Smooth muscle cell (in vitro differentiated cells): ENCODE data around the gene ARID5B. TPM values are rescaled to one million over a fixed set of nuclear protein-coding genes. Genes with fewer than 3 reads are reported as not detected.
A peak's percentile ranks its signal among the peaks of the same experiment; 100 is the strongest.

Source experiments
- DNase-seq: peaks from one replicate; lab custom pipeline; 2025; ENCODE audit not compliant: unreplicated experiment; lab: John Stamatoyannopoulos, UW
- H2AFZ ChIP-seq: fragments of 200-600 bp; sonication (generic); 2 replicates; pipeline ENCODE4 v1.6.0; 2016; ENCODE audit warnings: antibody characterized with exemption, low read depth, mild to moderate bottlenecking
- H3F3A ChIP-seq: fragments of 200-600 bp; sonication (generic); 2 replicates; pipeline ENCODE4 v1.6.0; 2017; ENCODE audit warnings: antibody characterized with exemption, low read depth
- H3K27ac ChIP-seq: fragments of 200-600 bp; sonication (generic); 2 replicates; pipeline ENCODE4 v1.5.1; 2016; ENCODE audit warnings: low read depth, mild to moderate bottlenecking
- H3K27me3 ChIP-seq: fragments of 200-600 bp; sonication (generic); 2 replicates; pipeline ENCODE4 v1.6.1; 2016; ENCODE audit warnings: low read depth, mild to moderate bottlenecking
- H3K36me3 ChIP-seq: fragments of 200-600 bp; sonication (generic); 2 replicates; pipeline ENCODE4 v1.5.1; 2016; ENCODE audit warnings: low read depth
- H3K4me1 ChIP-seq: fragments of 200-600 bp; sonication (generic); 2 replicates; pipeline ENCODE4 v1.5.1; 2016; ENCODE audit warnings: low read depth
- H3K4me2 ChIP-seq: fragments of 200-600 bp; sonication (generic); 2 replicates; pipeline ENCODE4 v1.6.0; 2016; ENCODE audit warnings: mild to moderate bottlenecking
- H3K4me3 ChIP-seq: fragments of 200-600 bp; sonication (generic); 2 replicates; pipeline ENCODE4 v1.5.1; 2016; ENCODE audit warnings: mild to moderate bottlenecking
- H3K79me2 ChIP-seq: fragments of 200-600 bp; sonication (generic); 2 replicates; pipeline ENCODE4 v1.6.0; 2016; ENCODE audit warnings: low read depth, mild to moderate bottlenecking
- H3K9ac ChIP-seq: fragments of 200-600 bp; sonication (generic); 2 replicates; pipeline ENCODE4 v1.6.0; 2016; ENCODE audit warnings: low read depth
- H3K9me3 ChIP-seq: fragments of 200-600 bp; sonication (generic); replicated peaks from 2 replicates; pipeline ENCODE4 v1.5.1; 2016; ENCODE audit warnings: low read depth
- H4K20me1 ChIP-seq: fragments of 200-600 bp; sonication (generic); 2 replicates; pipeline ENCODE4 v1.6.0; 2016; ENCODE audit warnings: low read depth
- CTCF ChIP-seq: fragments of 200-600 bp; sonication (generic); IDR thresholded peaks from 2 replicates; pipeline ENCODE4 v1.5.1; 2017; ENCODE audit warnings: borderline replicate concordance, mild to moderate bottlenecking, antibody characterized with exemption; ENCODE audit not compliant: insufficient read depth, poor library complexity, severe bottlenecking
- WGBS: methylation state at CpG from one replicate; pipeline ENCODE4 v1.1.7; 2016; ENCODE audit warnings: low lambda C conversion rate; 5-methylcytosine and 5-hydroxymethylcytosine counted together
- polyA plus RNA-seq: library from polyadenylated mRNA; unstranded; fragments of >200 nt; fragmentation: Nextera tagmentation; extraction: Ambion mirVana; gene quantifications from 2 replicates; pipeline ENCODE4 v1.2.1, GENCODE V29; 2016
- total RNA-seq: library from RNA; depleted of rRNA; stranded (reverse); fragments of >200 nt; gene quantifications from 2 replicates; pipeline ENCODE4 v1.2.3, GENCODE V29; 2014

ARID5B gene
- total and polyA plus RNA-seq, 2 experiments from 2014 or later, result 49.0 to 67.6 TPM

DNA sequence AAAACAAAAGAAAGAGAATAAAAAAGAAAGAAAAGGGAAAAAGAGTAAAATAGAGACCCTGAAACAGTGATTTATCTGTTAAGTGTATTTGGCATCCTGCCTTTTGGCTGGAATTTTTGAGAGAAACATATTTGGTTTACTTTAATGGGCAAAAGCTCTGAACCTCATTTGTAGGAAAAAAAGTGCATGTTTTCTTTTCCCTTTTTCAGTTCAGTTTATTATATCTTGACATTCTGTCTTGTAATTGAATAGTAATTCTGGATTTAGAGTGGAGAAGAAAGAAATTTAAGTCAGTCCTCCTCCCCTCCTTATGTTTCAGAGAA, 69.5 kb downstream of the ARID5B start:
- no peak overlapping the region for H2AFZ ChIP-seq
- H3K4me1 ChIP-seq, result peaks cover 28% of the 10 kb centered on the region
- H3K27ac ChIP-seq, result peak overlapping the region; percentile 61
- H3K4me2 ChIP-seq, result peak overlapping the region; percentile 49
- DNase-seq, result no peak
- peaks cover 20% of the 10 kb centered on the region for H4K20me1 ChIP-seq
- peaks cover 19% of the 10 kb centered on the region for H3F3A ChIP-seq
- no peak for TF ChIP-seq CTCF
- H3K36me3 ChIP-seq, result no peaks in the 10 kb centered on the region
- peak overlapping the region; percentile 17 for H3K9ac ChIP-seq
- H3K9me3 ChIP-seq, result no peaks in the 10 kb centered on the region
- peaks cover 65% of the 10 kb centered on the region for H3K79me2 ChIP-seq
- no peaks in the 10 kb centered on the region for H3K27me3 ChIP-seq
- no peak overlapping the region for H3K4me3 ChIP-seq

- Histone ChIP-seq H3K27ac (peak overlapping the region; percentile 59), H3K79me2 (peaks cover 64% of the 10 kb centered on the region), H3F3A (peaks cover 22% of the 10 kb centered on the region), H4K20me1 (peaks cover 23% of the 10 kb centered on the region), H3K4me2 (peak overlapping the region; percentile 67), H3K9me3 (no peaks in the 10 kb centered on the region), H3K4me3 (no peak overlapping the region), H3K36me3 (no peaks in the 10 kb centered on the region), H2AFZ (no peak overlapping the region), H3K27me3 (no peaks in the 10 kb centered on the region), H3K9ac (no peak overlapping the region), H3K4me1 (peaks cover 28% of the 10 kb centered on the region)
- 68% methylated on average over 2 of the region's 2 CpGs for WGBS
- no peak for DNase-seq
- no peak for TF ChIP-seq CTCF
Observed at GRCh38 chr10:61973169-61973568, 71.7 kb downstream of the ARID5B start.

- H3K36me3 ChIP-seq, result no peaks in the 10 kb centered on the region
- peaks cover 28% of the 10 kb centered on the region for H3K4me1 ChIP-seq
- peak overlapping the region; percentile 67 for H3K4me2 ChIP-seq
- DNase-seq, result no peak
- peak overlapping the region; percentile 7 for H3K9ac ChIP-seq
- no peaks in the 10 kb centered on the region for H3K27me3 ChIP-seq
- H3K4me3 ChIP-seq, result no peak overlapping the region
- H4K20me1 ChIP-seq, result peaks cover 24% of the 10 kb centered on the region
- H3K79me2 ChIP-seq, result peaks cover 60% of the 10 kb centered on the region
- H3K27ac ChIP-seq, result peak overlapping the region; percentile 59
- TF ChIP-seq CTCF, result no peak
- no peak overlapping the region for H2AFZ ChIP-seq
- H3K9me3 ChIP-seq, result no peaks in the 10 kb centered on the region
- 58% methylated on average over 5 of the region's 5 CpGs for WGBS
- H3F3A ChIP-seq, result peaks cover 22% of the 10 kb centered on the region
Observed at GRCh38 chr10:61973906-61974305, 72.4 kb downstream of the ARID5B start.

- Histone ChIP-seq H3K4me1 (peaks cover 28% of the 10 kb centered on the region), H3K27me3 (no peaks in the 10 kb centered on the region), H3K9ac (peak overlapping the region; percentile 7), H3K27ac (peak overlapping the region; percentile 59), H3K9me3 (no peaks in the 10 kb centered on the region), H3K79me2 (peaks cover 60% of the 10 kb centered on the region), H4K20me1 (peaks cover 31% of the 10 kb centered on the region), H3F3A (peaks cover 22% of the 10 kb centered on the region), H3K4me2 (peak overlapping the region; percentile 67), H2AFZ (no peak overlapping the region), H3K4me3 (peak overlapping the region; percentile 11), H3K36me3 (no peaks in the 10 kb centered on the region)
- WGBS, result 23% methylated on average over 8 of the region's 8 CpGs
- no peak for TF ChIP-seq CTCF
- no peak for DNase-seq
Observed at GRCh38 chr10:61974601-61975390, 73.3 kb downstream of the ARID5B start.
